SH-SY5Y (cell line): ENCODE measurements around the gene ACOXL.

Source experiments
- GATA2 ChIP-seq: IDR thresholded peaks from 2 replicates; pipeline ENCODE4 v1.6.1; 2011; ENCODE audit warnings: mild to moderate bottlenecking, low read depth, low read length
- GATA3 ChIP-seq: IDR thresholded peaks from 2 replicates; pipeline ENCODE4 v1.6.1; 2011; ENCODE audit warnings: low read depth, mild to moderate bottlenecking, low read length, moderate library complexity

- TF ChIP-seq GATA3 (no peak), GATA2 (no peak)
Observed at GRCh38 chr2:110867078-110867477, 134.7 kb downstream of the ACOXL start.
